ENCODE results near the gene OR9G1.

DNA sequence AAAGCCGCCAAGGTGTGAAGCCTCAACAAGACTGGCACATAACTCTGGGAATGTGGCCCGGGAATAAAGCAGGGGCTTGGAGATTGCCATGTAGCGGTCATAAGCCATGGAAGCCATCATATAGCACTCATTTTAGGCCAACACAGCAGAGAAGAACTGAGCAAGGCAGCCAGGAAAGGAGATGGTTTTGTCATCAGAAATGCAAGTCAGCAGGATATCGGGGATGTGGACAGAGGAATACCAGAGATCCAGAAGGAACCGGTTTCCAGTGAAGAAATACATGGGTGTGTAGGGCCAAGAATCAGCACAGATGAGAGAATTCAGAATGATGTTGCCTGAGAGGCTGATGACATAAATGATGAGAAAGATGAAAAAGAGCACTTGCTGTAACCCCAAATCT, 52.6 kb downstream of the OR9G1 start:
- TF ChIP-seq RAD21 (IDR thresholded peaks at IDR 0.05; ENCODE audit: low read depth) = no peak
- TF ChIP-seq, protein P1, sequence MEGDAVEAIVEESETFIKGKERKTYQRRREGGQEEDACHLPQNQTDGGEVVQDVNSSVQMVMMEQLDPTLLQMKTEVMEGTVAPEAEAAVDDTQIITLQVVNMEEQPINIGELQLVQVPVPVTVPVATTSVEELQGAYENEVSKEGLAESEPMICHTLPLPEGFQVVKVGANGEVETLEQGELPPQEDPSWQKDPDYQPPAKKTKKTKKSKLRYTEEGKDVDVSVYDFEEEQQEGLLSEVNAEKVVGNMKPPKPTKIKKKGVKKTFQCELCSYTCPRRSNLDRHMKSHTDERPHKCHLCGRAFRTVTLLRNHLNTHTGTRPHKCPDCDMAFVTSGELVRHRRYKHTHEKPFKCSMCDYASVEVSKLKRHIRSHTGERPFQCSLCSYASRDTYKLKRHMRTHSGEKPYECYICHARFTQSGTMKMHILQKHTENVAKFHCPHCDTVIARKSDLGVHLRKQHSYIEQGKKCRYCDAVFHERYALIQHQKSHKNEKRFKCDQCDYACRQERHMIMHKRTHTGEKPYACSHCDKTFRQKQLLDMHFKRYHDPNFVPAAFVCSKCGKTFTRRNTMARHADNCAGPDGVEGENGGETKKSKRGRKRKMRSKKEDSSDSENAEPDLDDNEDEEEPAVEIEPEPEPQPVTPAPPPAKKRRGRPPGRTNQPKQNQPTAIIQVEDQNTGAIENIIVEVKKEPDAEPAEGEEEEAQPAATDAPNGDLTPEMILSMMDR (IDR thresholded peaks at IDR 0.05 in 2 of 3, conservative IDR thresholded peaks at IDR 0.05 in 1 of 3; ENCODE audit: borderline replicate concordance in 1 of 3, insufficient read depth in 1 of 3, low read depth in 2 of 3, low read length in 2 of 3) = no peak
- no peak for TF ChIP-seq EZH2phosphoT487 (IDR thresholded peaks at IDR 0.05; ENCODE audit: borderline replicate concordance)
- TF ChIP-seq, protein P2, sequence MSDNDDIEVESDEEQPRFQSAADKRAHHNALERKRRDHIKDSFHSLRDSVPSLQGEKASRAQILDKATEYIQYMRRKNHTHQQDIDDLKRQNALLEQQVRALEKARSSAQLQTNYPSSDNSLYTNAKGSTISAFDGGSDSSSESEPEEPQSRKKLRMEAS (IDR thresholded peaks at IDR 0.05) = no peak
- TF ChIP-seq, protein P3, sequence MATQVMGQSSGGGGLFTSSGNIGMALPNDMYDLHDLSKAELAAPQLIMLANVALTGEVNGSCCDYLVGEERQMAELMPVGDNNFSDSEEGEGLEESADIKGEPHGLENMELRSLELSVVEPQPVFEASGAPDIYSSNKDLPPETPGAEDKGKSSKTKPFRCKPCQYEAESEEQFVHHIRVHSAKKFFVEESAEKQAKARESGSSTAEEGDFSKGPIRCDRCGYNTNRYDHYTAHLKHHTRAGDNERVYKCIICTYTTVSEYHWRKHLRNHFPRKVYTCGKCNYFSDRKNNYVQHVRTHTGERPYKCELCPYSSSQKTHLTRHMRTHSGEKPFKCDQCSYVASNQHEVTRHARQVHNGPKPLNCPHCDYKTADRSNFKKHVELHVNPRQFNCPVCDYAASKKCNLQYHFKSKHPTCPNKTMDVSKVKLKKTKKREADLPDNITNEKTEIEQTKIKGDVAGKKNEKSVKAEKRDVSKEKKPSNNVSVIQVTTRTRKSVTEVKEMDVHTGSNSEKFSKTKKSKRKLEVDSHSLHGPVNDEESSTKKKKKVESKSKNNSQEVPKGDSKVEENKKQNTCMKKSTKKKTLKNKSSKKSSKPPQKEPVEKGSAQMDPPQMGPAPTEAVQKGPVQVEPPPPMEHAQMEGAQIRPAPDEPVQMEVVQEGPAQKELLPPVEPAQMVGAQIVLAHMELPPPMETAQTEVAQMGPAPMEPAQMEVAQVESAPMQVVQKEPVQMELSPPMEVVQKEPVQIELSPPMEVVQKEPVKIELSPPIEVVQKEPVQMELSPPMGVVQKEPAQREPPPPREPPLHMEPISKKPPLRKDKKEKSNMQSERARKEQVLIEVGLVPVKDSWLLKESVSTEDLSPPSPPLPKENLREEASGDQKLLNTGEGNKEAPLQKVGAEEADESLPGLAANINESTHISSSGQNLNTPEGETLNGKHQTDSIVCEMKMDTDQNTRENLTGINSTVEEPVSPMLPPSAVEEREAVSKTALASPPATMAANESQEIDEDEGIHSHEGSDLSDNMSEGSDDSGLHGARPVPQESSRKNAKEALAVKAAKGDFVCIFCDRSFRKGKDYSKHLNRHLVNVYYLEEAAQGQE (IDR thresholded peaks at IDR 0.05; ENCODE audit: low read depth) = no peak
- no peak for TF ChIP-seq POLR2A (IDR thresholded peaks at IDR 0.05; ENCODE audit: borderline replicate concordance, extremely low read depth, insufficient read depth, insufficient read length)
- TF ChIP-seq CEBPB (IDR thresholded peaks at IDR 0.05; ENCODE audit: low read depth) = no peak
- TF ChIP-seq EZH2 (IDR thresholded peaks at IDR 0.05) = no peak
- no peak for TF ChIP-seq POLR2AphosphoS5 (IDR thresholded peaks at IDR 0.05; ENCODE audit: low read depth, low read length)
- TF ChIP-seq JUND (IDR thresholded peaks at IDR 0.05) = no peak
- TF ChIP-seq EGR1 (IDR thresholded peaks at IDR 0.05; ENCODE audit: low read depth) = no peak
- no peak for TF ChIP-seq ZNF274 (IDR thresholded peaks at IDR 0.05; ENCODE audit: low read depth, low read length)

Measured in HCT116 (cell line).